ENCODE results near the gene KCNT2.
"Not testable (repeated sequence)": the region's sequence is repeated elsewhere in the genome, so short reads cannot be mapped to it uniquely, and the experiment has no call there.

The KCNT2 gene

GRCh38 chr1:196515904-196516303 is 92.3 kb downstream of the KCNT2 start:
- no peak for DNase-seq (ENCODE audit: low spot score)

GRCh38 chr1:196513821-196514220 is 94.4 kb downstream of the KCNT2 start:
- DNase-seq (ENCODE audit: low spot score) = no peak

GRCh38 chr1:196510451-196510850 is 97.8 kb downstream of the KCNT2 start:
- DNase-seq (ENCODE audit: low spot score) = no peak

- not testable (repeated sequence) for DNase-seq (ENCODE audit: low spot score)
Measured at GRCh38 chr1:196504224-196504623, 104.0 kb downstream of the KCNT2 start.

- no peak for DNase-seq (ENCODE audit: low spot score)
Measured at GRCh38 chr1:196502437-196502836, 105.8 kb downstream of the KCNT2 start.

- no peak for DNase-seq (ENCODE audit: low spot score)
Measured at GRCh38 chr1:196501760-196502428, 106.3 kb downstream of the KCNT2 start.

- DNase-seq (ENCODE audit: low spot score) = no peak
Measured at GRCh38 chr1:196497817-196498216, 110.4 kb downstream of the KCNT2 start.

GRCh38 chr1:196494766-196495165 is 113.5 kb downstream of the KCNT2 start:
- DNase-seq (ENCODE audit: low spot score) = no peak

GRCh38 chr1:196493881-196494280 is 114.4 kb downstream of the KCNT2 start:
- DNase-seq (ENCODE audit: low spot score) = no peak

GRCh38 chr1:196488579-196488978 is 119.7 kb downstream of the KCNT2 start:
- DNase-seq (ENCODE audit: low spot score) = no peak

GRCh38 chr1:196486346-196486745 is 121.9 kb downstream of the KCNT2 start:
- no peak for DNase-seq (ENCODE audit: low spot score)

- no peak for DNase-seq (ENCODE audit: low spot score)
Measured at GRCh38 chr1:196481616-196482015, 126.6 kb downstream of the KCNT2 start.

- DNase-seq (ENCODE audit: low spot score) = no peak
Measured at GRCh38 chr1:196477262-196477661, 131.0 kb downstream of the KCNT2 start.

- DNase-seq (ENCODE audit: low spot score) = no peak
Measured at GRCh38 chr1:196467230-196467925, 140.9 kb downstream of the KCNT2 start.

GRCh38 chr1:196466654-196467053 is 141.6 kb downstream of the KCNT2 start:
- DNase-seq (ENCODE audit: low spot score) = no peak

GRCh38 chr1:196466166-196466565 is 142.1 kb downstream of the KCNT2 start:
- DNase-seq (ENCODE audit: low spot score) = no peak

- DNase-seq (ENCODE audit: low spot score) = peak; percentile 14
Measured at GRCh38 chr1:196464480-196464941, 143.7 kb downstream of the KCNT2 start.

GRCh38 chr1:196462086-196462485 is 146.2 kb downstream of the KCNT2 start:
- DNase-seq (ENCODE audit: low spot score) = no peak

GRCh38 chr1:196461521-196461920 is 146.7 kb downstream of the KCNT2 start:
- no peak for DNase-seq (ENCODE audit: low spot score)

GRCh38 chr1:196459383-196459782 is 148.9 kb downstream of the KCNT2 start:
- DNase-seq (ENCODE audit: low spot score) = no peak

GRCh38 chr1:196454792-196455191 is 153.4 kb downstream of the KCNT2 start:
- DNase-seq (ENCODE audit: low spot score) = no peak

- DNase-seq (ENCODE audit: low spot score) = no peak
Measured at GRCh38 chr1:196451103-196451502, 157.1 kb downstream of the KCNT2 start.
